A204.1 (cell line): ENCODE measurements around the gene SNX33.

Experiments used
- FAIRE-seq: peaks from 2 replicates; lab custom pipeline; 2012; peaks lifted over from hg19 to GRCh38; lab: Jason Lieb, UNC

The SNX33 gene

DNA sequence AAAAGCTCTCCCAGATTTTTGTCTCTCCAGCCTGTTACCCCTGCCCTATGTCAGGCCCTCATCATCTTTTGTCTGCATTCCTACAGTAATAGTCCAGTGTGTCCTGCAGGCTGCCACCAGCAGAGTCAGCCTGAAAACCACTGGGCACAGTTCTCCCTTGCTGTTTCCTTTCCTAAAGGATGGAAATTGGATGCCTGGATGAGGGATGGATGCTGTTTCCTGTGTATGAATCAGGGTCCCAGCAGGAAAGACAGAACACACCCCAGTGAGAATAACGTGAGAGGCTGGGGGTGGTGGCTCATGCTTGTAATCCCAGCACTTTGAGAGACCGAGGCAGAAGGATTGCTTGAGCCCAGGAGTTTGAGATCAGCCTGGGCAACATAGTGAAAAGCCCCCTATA, 3.3 kb upstream of the SNX33 start:
- no peak for FAIRE-seq

DNA sequence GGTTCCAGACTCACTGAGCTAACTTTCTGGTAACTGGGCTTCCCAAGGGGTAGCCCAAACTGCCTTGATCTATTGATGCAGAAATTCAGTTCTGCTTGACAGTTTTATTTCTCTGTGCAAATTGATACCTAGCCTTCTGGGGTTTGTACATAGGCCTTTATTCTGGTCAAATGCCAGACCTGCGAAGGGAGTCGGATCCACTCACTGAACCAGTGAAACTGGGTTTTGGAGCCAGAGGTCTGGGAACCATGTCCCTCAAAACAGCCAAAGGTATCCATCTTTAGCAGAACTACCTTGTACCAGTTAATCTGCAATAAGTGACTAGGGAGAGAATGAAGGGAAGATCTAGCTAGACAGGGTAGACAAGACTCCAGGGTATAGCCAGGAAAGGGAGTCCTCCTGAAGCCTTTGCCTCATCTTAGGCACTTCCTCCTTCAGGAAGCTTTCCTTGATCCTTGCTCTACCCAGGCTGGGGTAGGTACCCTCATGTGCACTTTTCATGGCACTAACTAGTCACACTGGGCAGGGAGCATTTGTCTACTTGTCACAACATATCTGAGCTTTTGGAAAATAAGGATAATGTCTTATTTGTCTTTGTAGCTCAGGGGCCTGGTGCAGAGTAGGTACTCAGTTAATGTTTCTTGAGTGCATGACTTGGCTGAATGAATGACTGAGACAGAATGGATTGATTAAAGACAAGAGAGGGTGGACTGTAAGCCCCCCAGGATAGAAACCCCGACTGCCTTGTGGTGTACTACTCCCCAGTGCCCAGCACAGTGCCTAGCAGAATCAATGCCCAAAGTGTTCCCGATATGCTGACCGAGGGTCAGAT, 1.4 kb upstream of the SNX33 start:
- no peak for FAIRE-seq

DNA sequence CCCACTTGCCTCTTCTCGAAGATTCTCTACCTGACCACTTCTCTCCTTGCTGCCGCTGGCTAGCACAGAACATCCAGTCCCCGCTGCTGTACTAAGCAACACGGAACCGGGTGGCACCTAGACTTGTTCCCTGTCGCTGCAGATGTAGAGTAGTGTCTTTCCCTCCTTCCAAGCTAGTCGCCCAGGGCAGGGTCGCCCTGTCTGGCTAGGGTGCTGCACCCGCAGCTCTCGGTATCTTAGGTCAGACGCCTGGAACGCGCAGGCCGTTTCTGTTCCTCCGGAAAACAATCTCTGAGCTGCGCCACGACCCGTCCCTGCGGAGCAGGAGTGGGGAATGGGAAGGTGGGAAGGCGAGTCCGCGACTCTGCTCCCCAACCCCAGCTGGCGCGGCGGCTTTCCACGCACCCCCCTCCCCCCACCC, 758 bp upstream of the SNX33 start:
- no peak for FAIRE-seq

DNA sequence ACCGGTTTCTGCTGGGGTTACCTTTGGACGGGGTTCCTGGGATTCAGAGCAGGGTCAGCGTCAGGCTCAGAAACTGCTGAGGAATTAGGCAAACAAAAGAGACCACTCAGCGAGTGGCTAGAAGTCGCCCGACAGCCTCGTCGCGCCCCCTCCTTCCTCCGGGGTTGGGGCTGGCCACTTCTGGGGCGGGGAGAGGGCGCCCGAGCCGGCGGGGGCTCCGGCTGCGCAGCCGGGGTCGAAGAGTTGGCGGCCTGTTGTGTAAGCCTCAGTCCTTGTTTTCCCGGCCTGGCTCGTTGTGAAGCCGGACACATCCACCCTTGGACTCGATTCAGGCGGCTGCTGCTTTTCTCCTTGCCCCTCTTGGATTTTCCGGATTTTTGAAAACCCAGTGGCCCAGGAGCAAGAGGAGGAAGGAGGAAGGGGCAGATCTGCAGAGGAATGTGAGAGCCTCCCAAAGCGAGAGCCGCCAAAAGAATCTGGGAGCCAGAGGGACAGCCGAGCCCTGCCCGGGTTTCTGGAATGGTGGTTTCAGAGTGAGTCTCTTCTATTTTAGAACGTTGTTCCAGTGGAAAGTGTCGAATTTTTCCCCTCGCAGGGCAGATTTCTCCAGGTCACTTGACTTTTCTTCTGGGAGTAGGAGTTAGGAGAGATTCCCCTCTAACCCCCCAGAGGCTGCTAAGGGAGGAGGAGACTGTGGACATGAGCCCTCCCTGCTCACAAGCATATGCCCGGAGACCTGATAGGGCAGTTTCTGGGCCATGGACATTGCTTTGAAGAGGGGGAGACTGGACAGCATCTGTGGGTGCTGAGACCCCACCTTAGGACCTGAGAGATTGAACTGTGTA, 666 bp downstream of the SNX33 start:
- no peak for FAIRE-seq

DNA sequence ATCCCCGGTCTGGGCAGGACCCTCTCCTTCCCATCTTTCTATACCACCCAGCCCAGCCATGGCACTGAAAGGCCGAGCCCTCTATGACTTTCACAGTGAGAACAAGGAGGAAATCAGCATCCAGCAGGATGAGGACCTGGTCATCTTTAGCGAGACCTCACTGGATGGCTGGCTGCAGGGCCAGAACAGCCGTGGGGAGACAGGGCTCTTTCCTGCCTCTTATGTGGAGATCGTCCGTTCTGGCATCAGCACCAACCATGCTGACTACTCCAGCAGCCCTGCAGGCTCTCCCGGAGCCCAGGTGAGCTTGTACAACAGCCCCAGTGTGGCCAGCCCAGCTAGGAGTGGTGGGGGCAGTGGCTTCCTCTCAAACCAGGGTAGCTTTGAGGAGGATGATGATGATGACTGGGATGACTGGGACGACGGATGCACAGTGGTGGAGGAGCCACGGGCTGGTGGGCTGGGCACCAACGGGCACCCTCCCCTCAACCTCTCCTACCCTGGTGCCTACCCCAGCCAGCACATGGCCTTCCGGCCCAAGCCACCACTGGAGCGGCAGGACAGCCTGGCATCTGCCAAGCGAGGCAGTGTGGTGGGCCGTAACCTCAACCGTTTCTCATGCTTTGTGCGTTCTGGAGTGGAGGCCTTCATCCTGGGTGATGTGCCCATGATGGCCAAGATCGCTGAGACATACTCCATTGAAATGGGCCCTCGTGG, 1.5 kb downstream of the SNX33 start:
- FAIRE-seq: no peak

DNA sequence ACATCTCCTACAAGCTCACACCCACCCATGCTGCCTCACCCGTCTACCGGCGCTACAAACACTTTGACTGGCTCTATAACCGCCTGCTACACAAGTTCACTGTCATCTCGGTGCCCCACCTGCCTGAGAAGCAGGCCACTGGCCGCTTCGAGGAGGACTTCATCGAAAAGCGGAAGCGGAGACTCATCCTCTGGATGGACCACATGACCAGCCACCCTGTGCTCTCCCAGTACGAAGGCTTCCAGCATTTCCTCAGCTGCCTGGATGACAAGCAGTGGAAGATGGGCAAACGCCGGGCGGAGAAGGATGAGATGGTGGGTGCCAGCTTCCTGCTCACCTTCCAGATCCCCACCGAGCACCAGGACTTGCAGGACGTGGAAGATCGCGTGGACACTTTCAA, 2.1 kb downstream of the SNX33 start:
- no peak for FAIRE-seq

DNA sequence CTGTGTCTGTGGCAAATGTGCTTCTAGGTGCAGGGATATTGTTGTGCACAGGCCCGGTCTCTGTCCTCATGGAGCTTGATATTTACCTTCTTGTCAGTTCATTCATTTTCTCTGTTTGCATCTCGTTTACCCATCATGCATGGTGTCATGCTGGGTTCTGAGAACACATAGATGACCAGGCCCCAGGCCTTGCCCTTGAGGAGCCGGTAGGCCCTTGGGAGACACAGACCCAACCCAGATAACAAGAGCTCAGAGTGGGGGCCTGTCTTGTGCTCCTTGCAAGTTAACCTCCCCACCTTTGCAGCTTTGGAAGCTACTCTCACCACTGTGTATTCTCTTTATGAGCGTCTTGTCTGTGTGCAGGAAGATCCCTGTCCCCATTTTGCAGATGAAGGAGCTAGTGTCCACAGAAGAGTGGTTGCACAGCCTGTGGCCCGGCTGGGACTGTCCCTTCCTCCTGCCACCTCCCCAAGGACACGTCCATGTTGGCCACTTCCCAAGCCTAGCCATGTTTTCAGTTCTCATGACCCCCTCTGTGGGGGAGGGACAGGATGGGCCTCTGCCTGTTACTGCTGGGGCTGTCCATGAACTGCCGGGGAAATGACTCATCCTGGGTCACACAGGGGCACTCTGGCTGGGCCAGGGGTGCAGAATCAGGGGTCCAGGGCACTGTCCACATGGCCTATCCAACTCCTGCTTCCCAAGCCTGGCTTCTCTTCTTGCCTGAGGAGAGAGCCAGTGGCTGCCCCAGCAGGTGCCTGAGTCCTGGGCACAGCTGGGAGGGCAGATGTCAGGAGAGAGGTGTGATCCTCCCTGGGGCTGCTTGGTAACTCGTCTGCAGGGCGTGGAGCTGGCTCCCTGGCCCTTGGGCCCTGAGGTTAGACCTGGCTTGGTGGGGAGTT, 3.4 kb downstream of the SNX33 start:
- no peak for FAIRE-seq

DNA sequence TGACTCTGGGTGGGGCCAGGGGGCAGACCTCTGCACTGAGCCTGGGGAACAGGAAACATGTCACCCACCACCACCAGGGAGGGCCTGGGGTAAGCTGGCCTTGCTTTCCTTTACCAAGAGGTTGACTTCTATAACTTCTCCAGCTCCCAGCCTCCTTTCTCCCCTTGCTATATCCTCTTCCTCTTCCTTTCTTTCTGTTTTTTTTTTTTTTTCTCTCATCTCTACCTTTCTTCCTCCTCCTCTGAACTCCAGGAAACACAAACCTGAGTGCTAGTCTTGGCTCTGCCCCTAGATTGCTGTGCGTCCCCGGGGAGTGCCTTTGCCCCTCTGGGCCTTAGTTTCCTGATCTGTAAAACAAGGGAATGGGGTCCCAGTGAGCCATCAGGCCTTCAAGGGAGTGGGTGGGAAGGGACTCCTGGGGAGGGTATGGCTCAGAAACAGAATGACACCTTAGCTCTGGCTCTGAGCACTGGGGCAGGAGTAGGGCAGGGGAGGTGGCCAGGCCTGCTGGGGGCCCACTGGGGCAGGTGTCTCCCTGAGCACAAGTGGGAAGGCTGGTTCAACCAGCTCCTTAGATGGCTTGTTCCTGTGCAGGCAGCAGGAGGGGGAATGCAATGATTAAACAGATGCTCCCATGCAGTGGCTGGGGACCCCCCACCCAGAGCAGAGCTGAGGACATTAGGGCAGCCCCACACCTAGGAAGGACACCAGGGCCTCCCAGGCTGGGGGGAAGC, 4.3 kb downstream of the SNX33 start:
- FAIRE-seq: no peak

DNA sequence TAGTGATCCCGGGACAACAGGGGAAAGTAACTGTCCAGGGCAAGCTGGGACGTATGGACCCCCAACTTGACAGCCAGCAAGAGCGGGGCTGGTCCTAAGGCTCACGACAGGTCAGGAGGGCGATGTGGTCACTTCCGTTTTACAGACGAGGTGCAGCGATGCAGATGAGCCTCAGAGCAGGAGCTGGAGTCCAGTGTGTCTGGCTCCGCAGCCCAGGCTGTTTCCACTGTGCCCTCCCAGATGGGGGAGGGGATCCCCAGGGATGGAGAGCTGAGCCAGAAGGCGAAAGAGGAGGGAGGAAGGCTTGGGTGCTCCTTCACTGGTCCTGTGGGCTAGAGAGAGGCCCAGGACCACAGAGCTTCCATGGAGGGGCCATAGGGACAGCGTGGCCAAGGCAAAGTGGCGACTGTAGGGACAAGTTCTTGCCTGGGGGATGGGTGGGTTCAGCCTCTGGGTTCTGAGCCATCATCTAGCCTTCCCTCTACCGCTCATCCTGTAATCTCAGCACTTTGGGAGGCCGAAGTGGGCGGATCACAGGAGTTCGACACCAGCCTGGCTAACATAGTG, 5.7 kb downstream of the SNX33 start:
- no peak for FAIRE-seq

DNA sequence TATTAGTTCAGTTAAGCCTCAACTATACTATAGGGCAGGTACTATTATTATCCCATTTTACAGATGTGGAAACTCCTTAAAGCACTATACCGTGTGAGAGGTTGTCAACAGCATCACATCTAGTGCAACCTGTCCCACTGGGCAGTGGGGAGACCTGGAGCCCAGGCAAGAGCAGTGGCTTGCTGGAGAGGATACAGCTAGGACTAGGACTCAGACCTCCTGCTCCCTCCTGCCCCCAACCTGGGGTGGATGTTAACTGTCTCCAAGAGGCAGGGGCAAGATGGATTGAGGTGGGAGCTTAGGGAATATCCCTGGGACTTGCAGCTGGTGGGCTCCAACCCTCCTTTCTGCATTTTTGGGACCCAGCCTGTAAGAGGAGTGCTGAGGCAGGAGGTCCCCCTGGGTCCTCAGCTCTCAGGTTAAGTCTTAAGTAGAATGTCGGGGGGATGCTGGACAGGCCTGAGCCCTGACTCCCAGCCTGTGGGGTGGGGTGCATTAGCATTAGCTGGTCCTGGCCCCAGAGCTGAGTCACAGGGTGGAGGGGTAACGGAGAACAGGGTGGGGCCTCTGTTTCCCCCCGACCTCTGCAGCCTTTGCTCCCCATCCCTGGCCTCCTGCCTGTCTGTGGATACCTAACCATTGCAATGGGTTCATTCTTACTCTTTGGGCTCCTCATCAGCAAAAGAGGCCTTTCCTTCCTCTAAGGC, 6.6 kb downstream of the SNX33 start:
- no peak for FAIRE-seq

DNA sequence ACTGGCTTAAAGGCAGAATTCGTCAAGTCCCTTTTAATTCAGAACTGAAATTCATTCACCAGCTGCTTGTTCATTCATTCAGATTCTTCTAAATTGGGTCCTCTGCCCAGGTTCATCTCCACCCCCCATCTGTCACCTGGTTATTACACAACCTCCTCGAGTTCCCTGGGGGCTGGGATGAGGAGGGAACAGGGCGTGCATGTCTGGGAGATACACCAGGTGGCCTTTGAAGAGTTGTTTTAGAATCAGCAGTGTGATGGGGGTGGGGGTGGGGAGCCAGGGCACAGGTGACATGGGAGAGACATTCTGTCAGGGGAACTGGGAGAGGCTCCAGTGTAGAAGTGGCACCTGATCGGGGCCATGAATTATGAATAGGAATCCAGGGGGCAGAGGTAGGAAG, 8.2 kb downstream of the SNX33 start:
- no peak for FAIRE-seq

DNA sequence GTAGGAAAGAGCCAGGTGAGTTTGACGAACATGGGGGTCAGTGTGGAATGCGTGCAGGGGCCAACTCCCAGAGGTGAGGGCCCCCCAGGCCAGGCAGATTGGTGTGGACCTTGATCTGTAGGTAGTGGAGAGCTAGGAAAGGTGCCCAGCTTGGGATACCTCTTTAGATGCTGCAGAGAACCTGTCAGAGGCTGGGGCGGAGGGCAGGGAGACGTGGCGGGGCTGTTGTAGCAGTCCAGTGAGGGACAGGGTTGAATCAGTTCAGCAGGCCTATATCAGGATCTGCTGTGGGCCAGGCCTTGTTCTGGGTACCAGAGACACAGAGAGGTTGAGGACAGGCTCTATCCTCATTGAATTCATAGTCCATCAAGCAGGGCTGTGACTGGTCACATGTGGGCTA, 8.6 kb downstream of the SNX33 start:
- no peak for FAIRE-seq

DNA sequence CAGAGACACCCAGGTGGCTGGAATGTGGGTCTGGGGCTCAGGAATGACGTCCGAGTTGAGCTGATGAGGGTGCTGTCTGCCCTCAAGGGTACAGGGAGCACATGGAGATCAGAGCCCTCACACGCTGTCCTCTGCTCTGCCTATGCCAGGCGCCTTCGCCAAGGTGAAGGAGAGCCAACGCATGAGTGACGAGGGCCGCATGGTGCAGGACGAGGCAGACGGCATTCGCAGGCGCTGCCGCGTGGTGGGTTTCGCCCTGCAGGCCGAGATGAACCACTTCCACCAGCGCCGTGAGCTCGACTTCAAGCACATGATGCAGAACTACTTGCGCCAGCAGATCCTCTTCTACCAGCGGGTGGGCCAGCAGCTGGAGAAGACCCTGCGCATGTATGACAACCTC, 9.1 kb downstream of the SNX33 start:
- no peak for FAIRE-seq

DNA sequence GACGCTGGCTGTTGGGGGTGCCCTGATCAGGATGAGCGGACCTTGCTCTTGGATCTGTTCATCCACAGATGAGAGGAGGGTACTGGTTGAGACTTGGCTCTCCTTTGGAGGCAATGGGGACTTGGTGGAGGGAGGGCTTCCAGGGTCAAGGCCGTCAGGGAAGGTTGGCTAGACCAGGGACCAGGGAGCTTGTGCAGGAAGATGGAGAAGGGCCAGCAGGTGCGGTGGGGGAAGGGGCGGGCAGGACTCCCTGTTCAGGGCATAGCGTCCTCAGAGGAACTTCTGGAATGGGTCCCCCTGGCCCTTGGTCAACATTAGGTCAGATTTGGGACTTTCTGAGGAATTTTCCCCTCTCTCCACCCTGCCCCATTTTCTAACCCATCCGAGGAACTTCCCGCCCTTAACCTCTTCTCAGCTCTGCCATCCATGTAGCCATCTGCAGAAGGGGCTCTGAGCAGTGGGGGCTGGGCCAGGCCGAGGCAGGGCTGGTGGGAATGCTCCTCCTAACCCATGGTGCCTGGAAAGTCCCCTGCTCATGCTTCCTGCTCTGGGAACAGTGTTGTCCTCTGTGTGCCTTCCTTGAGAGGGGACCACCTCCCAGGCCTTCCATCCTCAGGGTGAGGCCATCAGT, 11.5 kb downstream of the SNX33 start:
- no peak for FAIRE-seq

DNA sequence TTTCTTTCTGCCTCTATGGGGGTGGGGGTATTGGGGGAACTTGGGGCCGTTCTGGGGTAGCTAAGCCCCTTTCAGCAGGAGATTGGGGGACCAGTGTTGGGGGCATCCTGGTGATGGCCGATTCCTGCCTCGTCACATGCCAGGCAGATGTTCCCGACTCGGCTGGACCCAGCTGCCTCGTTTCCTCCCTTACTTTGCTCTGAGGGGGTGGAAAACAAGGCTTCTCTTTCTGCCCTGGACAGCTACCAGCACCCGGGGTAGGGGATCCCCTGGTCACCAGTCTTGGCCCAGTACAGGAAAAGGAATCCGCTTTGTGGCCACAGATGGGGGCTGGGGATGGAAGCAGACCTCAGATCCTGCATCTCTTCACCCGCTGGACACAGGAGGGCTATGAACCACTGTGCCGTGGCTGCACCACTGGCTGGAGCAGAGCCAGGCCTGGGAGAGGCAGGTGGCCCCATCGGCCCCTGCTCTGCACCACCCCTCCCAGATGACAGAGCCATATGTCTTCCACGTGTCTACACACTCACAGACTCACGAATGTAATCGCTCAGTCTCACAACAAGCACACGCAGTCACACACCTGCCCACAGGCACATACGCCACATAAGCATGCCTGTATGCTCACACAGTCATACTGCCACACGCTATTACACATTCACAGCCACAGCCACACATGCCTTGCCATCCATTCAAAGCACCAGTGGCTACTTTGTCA, 12.4 kb downstream of the SNX33 start:
- no peak for FAIRE-seq

DNA sequence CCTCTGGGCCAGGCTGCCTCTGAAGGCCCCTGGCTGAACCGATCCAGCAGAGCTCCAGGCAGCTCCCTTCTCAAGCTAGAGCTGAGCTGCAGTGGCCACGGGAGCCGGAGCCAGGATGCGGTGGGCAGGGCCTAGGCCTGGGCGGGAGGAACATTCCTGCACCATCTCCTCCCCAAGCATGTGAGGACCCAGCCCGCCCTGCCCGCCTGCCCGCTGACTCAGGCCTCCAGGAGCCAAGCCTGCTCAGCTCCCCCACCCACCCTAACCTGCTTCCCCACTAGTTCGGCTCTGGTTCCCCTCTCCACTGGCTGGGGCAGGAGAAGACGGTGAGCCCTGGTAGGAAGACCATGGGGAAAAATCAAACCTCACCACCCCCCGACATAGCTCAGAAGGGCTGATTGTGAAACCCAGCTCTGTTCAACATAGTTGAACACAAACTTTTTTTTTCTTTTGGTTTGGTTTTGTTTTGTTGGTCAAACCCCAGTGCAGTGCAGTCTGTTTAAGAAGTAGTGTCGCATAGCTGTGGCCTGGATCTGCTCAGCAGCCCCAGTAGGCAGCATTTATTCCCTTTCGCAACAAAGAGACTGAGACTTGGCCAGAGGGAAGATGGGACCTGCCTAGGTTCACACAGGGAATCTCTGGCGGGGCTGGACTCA, 13.5 kb downstream of the SNX33 start:
- no peak for FAIRE-seq

DNA sequence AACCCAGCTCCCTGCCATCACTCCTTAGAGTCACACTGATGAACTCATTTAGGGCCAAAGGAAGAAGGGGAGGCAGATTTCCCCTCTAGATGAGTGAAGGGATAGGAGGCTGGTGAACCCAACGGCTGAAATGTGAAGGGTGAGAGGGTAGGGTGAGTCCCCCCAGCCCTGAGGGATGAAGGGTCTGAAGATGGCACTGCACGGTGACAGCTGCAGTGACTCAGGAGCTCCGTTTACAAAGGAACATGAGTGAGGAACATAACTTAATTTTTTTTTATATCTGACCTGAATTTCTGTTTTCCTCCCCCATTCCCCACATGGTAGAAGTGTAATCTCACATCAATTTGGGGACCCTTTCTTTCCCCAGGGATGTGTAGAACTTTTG, 14.0 kb downstream of the SNX33 start:
- no peak for FAIRE-seq

DNA sequence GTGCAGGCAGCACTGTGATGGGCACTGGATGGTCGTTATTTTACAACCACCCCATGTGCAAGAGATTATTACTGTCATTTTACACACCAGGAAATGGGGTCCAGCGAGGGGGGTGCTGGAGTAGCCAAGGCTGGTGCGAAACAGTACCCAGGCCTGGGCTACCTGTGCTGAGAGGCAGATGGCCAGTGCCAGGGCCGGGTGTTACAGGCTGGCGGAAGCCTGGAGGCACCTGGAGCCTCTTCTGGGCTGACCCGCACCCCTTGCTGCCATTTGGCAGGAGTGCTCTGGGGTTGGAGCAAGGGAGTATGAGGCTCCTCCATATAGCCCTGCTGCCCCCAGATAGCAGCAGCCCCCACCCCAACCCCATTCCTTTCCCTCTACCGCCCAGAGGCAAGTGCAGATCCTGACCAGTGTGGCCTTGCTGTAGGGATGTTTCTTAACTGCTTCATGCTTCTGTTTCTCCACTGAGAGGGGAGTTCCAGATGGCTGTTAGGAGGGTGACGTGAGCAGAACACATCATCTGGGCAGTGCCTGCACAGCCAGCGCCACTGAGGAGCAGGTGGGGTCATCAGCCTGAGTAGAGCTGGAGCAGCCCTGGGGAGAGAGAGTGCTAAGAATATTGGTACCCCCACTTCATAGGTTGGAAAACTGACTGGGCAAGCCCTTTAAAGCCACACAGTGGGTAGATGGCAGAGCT, 15.3 kb downstream of the SNX33 start:
- FAIRE-seq: no peak
